Naive thymus-derived CD4-positive, alpha-beta T cell (primary cell): ENCODE data around the gene CLEC4E. TPM values are rescaled to one million over a fixed set of nuclear protein-coding genes. Genes with fewer than 3 reads are reported as not detected.
"Not testable (repeated sequence)": the region's sequence is repeated elsewhere in the genome, so short reads cannot be mapped to it uniquely, and the experiment has no call there.

Source experiments
- ATAC-seq: fragments of 150-1000 bp; cut with Tn5 transposase; 2 replicates; pipeline ENCODE4 v1.10.0; 2021; ENCODE audit warnings: mild to moderate bottlenecking, moderate library complexity
- CTCF ChIA-PET: fragments of 350-600 bp; sonication (Branson Sonifier 250); formaldehyde crosslinking; loops from one replicate; lab custom pipeline; 2021; ENCODE audit warnings: antibody characterized with exemption; lab: Charles Lee
- POLR2A ChIA-PET: fragments of 350-600 bp; sonication (Branson Sonifier 250); formaldehyde crosslinking; loops from one replicate; lab custom pipeline; 2021; ENCODE audit warnings: antibody characterized with exemption, inconsistent platforms; lab: Charles Lee
- DNase-seq, 9 donors: peaks; one replicate each; pipeline versions ENCODE4 v3.0.0 to v3.0.0-alpha.2; 2020 to 2022; ENCODE audit warnings: mixed read lengths in 1 of 9
- H3K27ac ChIP-seq: one replicate; pipeline ENCODE4 v1.7.0; 2013; ENCODE audit warnings: mild to moderate bottlenecking, low read depth, low read length, moderate library complexity
- H3K27me3 ChIP-seq, 2 donors: one replicate each; pipeline ENCODE4 v1.7.0; 2013; ENCODE audit warnings: low read length in 2 of 2, mild to moderate bottlenecking in 2 of 2, moderate library complexity in 2 of 2; ENCODE audit not compliant: control insufficient read depth in 2 of 2, insufficient read depth in 2 of 2
- H3K36me3 ChIP-seq, 3 experiments: 1 replicate in 2 of 3; 2 replicates in 1 of 3; pipeline ENCODE4 v1.7.0; 2013; ENCODE audit warnings: low read length in 3 of 3, mild to moderate bottlenecking in 3 of 3, moderate library complexity in 1 of 3; ENCODE audit not compliant: insufficient read depth in 3 of 3, control insufficient read depth in 2 of 3
- H3K4me1 ChIP-seq, 2 donors: one replicate each; pipeline ENCODE4 v1.7.0; 2013; ENCODE audit warnings: low read length in 2 of 2, mild to moderate bottlenecking in 2 of 2, moderate library complexity in 1 of 2; ENCODE audit not compliant: control insufficient read depth in 2 of 2, insufficient read depth in 2 of 2
- H3K4me3 ChIP-seq: 2 replicates; pipeline ENCODE4 v1.7.0; 2013; ENCODE audit warnings: mild to moderate bottlenecking, low read length
- H3K9me3 ChIP-seq, 3 experiments: 1 replicate in 2 of 3; 2 replicates in 1 of 3; pipeline ENCODE4 v1.7.0; 2013; ENCODE audit warnings: low read length in 3 of 3; ENCODE audit not compliant: control insufficient read depth in 2 of 3
- H3K27ac Mint-ChIP-seq, 9 donors: one replicate each; pipeline ENCODE4 v1.8.0; 2020 to 2022; ENCODE audit warnings: mixed read lengths in 9 of 9, mild to moderate bottlenecking in 8 of 9, moderate library complexity in 5 of 9, inconsistent platforms in 2 of 9
- H3K27me3 Mint-ChIP-seq, 5 donors: one replicate each; pipeline ENCODE4 v1.8.0; 2021 to 2022; ENCODE audit warnings: mixed read lengths in 5 of 5, mild to moderate bottlenecking in 1 of 5
- H3K36me3 Mint-ChIP-seq, 5 donors: one replicate each; pipeline ENCODE4 v1.8.0; 2020 to 2022; ENCODE audit warnings: mixed read lengths in 5 of 5, mild to moderate bottlenecking in 3 of 5, inconsistent platforms in 1 of 5
- H3K4me1 Mint-ChIP-seq, 7 donors: one replicate each; pipeline ENCODE4 v1.8.0; 2020 to 2022; ENCODE audit warnings: mixed read lengths in 7 of 7, mild to moderate bottlenecking in 3 of 7, inconsistent platforms in 1 of 7
- H3K4me3 Mint-ChIP-seq, 10 donors: one replicate each; pipeline ENCODE4 v1.8.0; 2020 to 2022; ENCODE audit warnings: mild to moderate bottlenecking in 10 of 10, mixed read lengths in 10 of 10, moderate library complexity in 6 of 10, inconsistent platforms in 2 of 10
- H3K9me3 Mint-ChIP-seq, 11 donors: one replicate each; pipeline ENCODE4 v1.8.0; 2020 to 2022; ENCODE audit warnings: mixed read lengths in 11 of 11, mild to moderate bottlenecking in 4 of 11, inconsistent platforms in 1 of 11, moderate library complexity in 1 of 11
- intact Hi-C, 2 donors: fragments of 100-400 bp; cut with micrococcal nuclease; formaldehyde crosslinking; loops; one replicate each; pipeline ENCODE4 v1.15.1; 2023
- polyA plus RNA-seq, 2 donors: library from polyadenylated mRNA; unstranded; fragments of 300-500 nt; fragmentation: Illumina TruSeq; gene quantifications; one replicate each; pipeline ENCODE4 v1.2.3, GENCODE V29; 2021
- total RNA-seq, 6 experiments: library from RNA in 5 of 6; stranded (reverse) in 5 of 6; gene quantifications; 1 replicate in 5 of 6; 2 replicates in 1 of 6; pipeline ENCODE4 v1.2.3 and lab custom pipeline; 2021 to 2026

CLEC4E gene
- total and polyA plus RNA-seq, 7 experiments from 2014 or later, result 5.4 to 19.2 TPM; not detected in 5

DNA sequence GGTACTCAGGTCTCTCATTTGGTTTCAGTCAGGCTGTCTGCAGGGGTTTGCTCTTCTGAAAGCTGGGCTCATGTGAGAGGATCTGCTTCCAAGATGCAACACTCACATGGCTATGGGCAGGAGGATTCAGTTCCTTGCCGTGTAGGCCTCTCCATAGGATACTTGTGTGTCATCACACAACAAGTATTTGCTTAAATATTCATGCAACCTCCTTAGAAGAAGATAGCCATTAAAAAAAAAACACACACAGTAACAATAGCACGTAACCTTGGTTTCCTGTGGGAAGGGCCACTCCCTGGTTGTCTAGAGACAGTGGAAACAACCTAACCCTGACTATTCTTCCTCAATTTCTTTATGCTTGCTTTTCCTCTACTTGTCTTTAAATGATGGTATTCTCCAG is 31.8 kb upstream of the CLEC4E start:
- CTCF ChIA-PET, result no interaction called here
- Histone ChIP-seq H3K36me3 (no peaks in the 10 kb centered on the region), H3K4me3 (no peak overlapping the region), H3K9me3 (peaks cover 0 to 4% (median 0%) of the 10 kb centered on the region in 3 experiments), H3K27me3 (no peaks in the 10 kb centered on the region), H3K4me1 (peaks cover 0 to 5% of the 10 kb centered on the region in 2 donors), H3K27ac (no peak overlapping the region)
- Mint-ChIP-seq H3K27me3 (peaks cover 0 to 8% (median 0%) of the 10 kb centered on the region in 5 donors), H3K27ac (peak overlapping the region in 3 of 9 donors; percentile 10 to 73 (median 68)), H3K9me3 (peaks cover 0 to under 1% (median 0%) of the 10 kb centered on the region in 11 donors), H3K4me3 (peak overlapping the region in 3 of 10 donors; percentile 6 to 54 (median 46)), H3K36me3 (no peaks in the 10 kb centered on the region), H3K4me1 (peaks cover 8 to 13% (median 11%) of the 10 kb centered on the region in 7 donors)
- ATAC-seq, result peak; percentile 86
- intact Hi-C loops, result no loop called here
- DNase-seq, result peak in 4 of 9 donors; percentile 1 to 5 (median 4)
- POLR2A ChIA-PET, result no interaction called here

DNA sequence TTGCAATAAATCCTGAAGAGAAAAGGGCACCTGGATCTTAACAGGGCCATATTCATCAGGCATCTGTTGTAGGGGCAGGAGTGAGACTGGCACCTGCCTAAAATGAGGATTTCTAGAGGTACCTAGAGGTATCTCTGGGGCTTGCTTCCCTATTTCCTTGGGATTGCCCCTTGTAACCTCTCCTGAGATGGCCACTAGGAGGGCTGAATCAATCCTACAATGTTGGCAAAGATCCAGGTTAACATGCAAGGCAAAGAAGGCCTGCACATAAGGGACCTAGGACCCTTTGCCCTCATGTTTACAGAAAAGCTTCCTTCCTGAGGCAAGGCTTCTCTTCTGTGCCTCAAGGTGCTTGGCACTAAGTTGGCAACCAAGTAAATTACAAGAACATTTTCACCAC is 25.8 kb upstream of the CLEC4E start:
- Mint-ChIP-seq H3K9me3 (peaks cover 0 to 31% (median 9%) of the 10 kb centered on the region in 11 donors), H3K4me3 (no peak overlapping the region), H3K27ac (no peak overlapping the region), H3K27me3 (peaks cover 3 to 8% (median 4%) of the 10 kb centered on the region in 5 donors), H3K4me1 (no peaks in the 10 kb centered on the region), H3K36me3 (peaks cover 0 to 10% (median 0%) of the 10 kb centered on the region in 5 donors)
- DNase-seq (no peak), ATAC-seq (no peak)
- H3K4me3 ChIP-seq, result no peak overlapping the region
- H3K27ac ChIP-seq, result no peak overlapping the region
- H3K9me3 ChIP-seq, result peaks cover 0 to 6% (median 0%) of the 10 kb centered on the region in 3 experiments
- H3K27me3 ChIP-seq, result peaks cover 0 to 4% of the 10 kb centered on the region in 2 donors
- ChIA-PET CTCF (no interaction called here), POLR2A (no interaction called here)
- intact Hi-C loops, result no loop called here
- H3K36me3 ChIP-seq, result no peaks in the 10 kb centered on the region
- no peaks in the 10 kb centered on the region for H3K4me1 ChIP-seq

DNA sequence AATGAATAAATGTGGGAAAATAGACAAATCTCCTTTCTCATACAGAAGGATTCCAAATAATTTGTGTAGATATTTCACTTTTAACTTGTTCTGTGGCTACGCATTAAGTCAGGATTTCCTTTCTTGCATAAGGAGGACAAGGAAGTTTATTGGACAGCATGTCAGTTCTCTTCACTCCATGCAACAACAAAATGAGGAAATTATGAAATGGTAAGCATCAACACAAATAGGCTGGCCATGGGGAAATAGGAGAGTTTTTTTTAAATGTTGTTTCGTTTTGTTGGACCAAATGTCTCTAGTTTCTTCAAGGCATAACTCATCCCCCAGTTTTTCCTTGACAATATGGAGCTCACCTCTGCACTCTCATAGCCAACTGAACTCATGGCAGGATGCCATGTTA is 25.3 kb upstream of the CLEC4E start:
- H3K4me1 Mint-ChIP-seq, H3K36me3 ChIP-seq, H3K9me3 ChIP-seq, H3K27me3 ChIP-seq, H3K4me1 ChIP-seq, H3K27ac Mint-ChIP-seq, POLR2A ChIA-PET, H3K4me3 ChIP-seq, H3K27ac ChIP-seq, DNase-seq, H3K27me3 Mint-ChIP-seq, H3K4me3 Mint-ChIP-seq, intact Hi-C loops, CTCF ChIA-PET: not testable (repeated sequence)
- peaks cover 0 to 10% (median 0%) of the 10 kb centered on the region in 5 donors for H3K36me3 Mint-ChIP-seq
- peak; percentile 54 for ATAC-seq
- peaks cover 0 to 36% (median 9%) of the 10 kb centered on the region in 11 donors for H3K9me3 Mint-ChIP-seq

DNA sequence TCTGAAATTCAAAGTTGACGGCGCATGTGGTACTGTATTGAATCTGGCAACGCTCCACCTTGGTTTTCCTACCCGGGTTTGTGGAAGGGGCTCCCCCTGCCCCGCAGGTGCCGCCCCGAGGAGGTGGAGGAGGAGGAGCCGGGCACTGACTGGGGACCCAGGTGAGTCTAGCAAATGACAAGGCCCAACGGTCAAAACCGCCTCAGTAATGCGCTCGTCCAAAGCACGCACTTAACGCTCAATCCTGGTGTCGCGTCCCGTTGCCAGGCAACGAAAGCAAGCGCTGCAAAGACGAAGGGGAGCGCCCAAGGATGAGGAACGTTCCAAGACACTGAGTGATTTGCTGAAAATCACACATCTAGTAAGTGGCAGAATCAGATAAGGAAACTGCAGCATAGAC is 24.0 kb upstream of the CLEC4E start:
- ATAC-seq, result no peak

DNA sequence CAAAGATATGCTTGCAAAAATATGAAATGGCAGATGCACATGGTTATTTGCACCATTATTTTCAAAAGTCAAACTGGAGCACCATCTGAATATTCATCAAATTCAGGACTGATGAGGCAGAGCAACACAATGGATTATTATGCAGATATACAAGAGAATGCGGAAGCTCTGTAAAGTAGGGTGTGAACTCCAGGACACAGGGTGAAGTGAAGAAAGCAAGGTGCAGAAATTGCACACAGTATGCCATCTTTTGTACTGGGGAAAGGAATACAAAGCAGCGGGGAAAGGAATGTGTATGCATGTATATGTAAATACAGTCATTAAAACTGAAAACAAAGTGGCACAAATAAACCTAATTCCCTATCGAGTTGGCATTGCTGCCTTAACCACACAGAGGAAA is 22.7 kb upstream of the CLEC4E start:
- no peak overlapping the region for H3K27ac ChIP-seq
- Mint-ChIP-seq H3K4me1 (no peaks in the 10 kb centered on the region), H3K27me3 (peaks cover 3 to 17% (median 6%) of the 10 kb centered on the region in 5 donors), H3K4me3 (no peak overlapping the region), H3K36me3 (peaks cover 0 to 10% (median 0%) of the 10 kb centered on the region in 5 donors), H3K27ac (no peak overlapping the region), H3K9me3 (peaks cover 0 to 41% (median 9%) of the 10 kb centered on the region in 11 donors)
- no peaks in the 10 kb centered on the region for H3K4me1 ChIP-seq
- peaks cover 0 to 6% (median 0%) of the 10 kb centered on the region in 3 experiments for H3K9me3 ChIP-seq
- POLR2A ChIA-PET, result no interaction called here
- ATAC-seq (no peak), DNase-seq (no peak)
- CTCF ChIA-PET, result no interaction called here
- no peak overlapping the region for H3K4me3 ChIP-seq
- intact Hi-C loops, result no loop called here
- no peaks in the 10 kb centered on the region for H3K36me3 ChIP-seq
- peaks cover 0 to 4% of the 10 kb centered on the region in 2 donors for H3K27me3 ChIP-seq

More for the DNA sequence above, 24.0 kb upstream of the CLEC4E start:
- H3K27ac Mint-ChIP-seq, result no peak overlapping the region
- Histone ChIP-seq H3K27ac (no peak overlapping the region), H3K27me3 (peaks cover 0 to 4% of the 10 kb centered on the region in 2 donors), H3K9me3 (peaks cover 0 to 6% (median 0%) of the 10 kb centered on the region in 3 experiments), H3K36me3 (no peaks in the 10 kb centered on the region), H3K4me3 (no peak overlapping the region), H3K4me1 (no peaks in the 10 kb centered on the region)
- peaks cover 3 to 17% (median 6%) of the 10 kb centered on the region in 5 donors for H3K27me3 Mint-ChIP-seq
- DNase-seq, result no peak
- peaks cover 0 to 10% (median 0%) of the 10 kb centered on the region in 5 donors for H3K36me3 Mint-ChIP-seq
- ChIA-PET CTCF (interaction anchor here (0.6 kb wide), 1 partner anchor 1357 kb away, joined by 4 read pairs; no protein-coding TSS in a partner anchor), POLR2A (no interaction called here)
- no peaks in the 10 kb centered on the region for H3K4me1 Mint-ChIP-seq
- H3K4me3 Mint-ChIP-seq, result no peak overlapping the region
- intact Hi-C loops, result no loop called here
- H3K9me3 Mint-ChIP-seq, result peaks cover 0 to 41% (median 9%) of the 10 kb centered on the region in 11 donors

DNA sequence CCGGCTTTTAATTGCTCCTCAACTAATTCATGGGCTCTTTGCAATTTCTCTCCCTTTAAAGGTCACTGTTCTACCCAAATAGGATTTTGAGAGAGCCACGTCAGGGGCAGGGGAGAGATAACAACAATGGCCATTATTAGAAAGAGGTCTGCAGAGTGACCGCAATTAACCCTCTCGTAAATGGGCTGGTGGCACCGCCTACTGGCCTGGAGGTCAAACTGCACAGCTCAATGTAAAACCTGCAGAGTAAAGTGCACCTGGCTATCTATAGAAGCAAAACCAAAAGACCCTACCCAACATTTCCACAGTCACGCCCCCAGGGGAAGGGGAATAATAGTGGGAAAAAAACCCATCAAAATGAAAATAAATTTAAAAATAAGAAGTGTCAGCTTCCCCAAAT is 21.6 kb upstream of the CLEC4E start:
- no peaks in the 10 kb centered on the region for H3K9me3 ChIP-seq
- Mint-ChIP-seq H3K27me3 (peaks cover 4 to 17% (median 7%) of the 10 kb centered on the region in 5 donors), H3K4me1 (no peaks in the 10 kb centered on the region), H3K27ac (no peak overlapping the region), H3K36me3 (peaks cover 0 to 10% (median 0%) of the 10 kb centered on the region in 5 donors), H3K4me3 (no peak overlapping the region), H3K9me3 (peaks cover 0 to 39% (median 9%) of the 10 kb centered on the region in 11 donors)
- H3K4me1 ChIP-seq, result no peaks in the 10 kb centered on the region
- no peak overlapping the region for H3K27ac ChIP-seq
- no peak for DNase-seq
- POLR2A ChIA-PET, result no interaction called here
- no peak for ATAC-seq
- no peaks in the 10 kb centered on the region for H3K36me3 ChIP-seq
- H3K27me3 ChIP-seq, result peaks cover 0 to 4% of the 10 kb centered on the region in 2 donors
- H3K4me3 ChIP-seq, result no peak overlapping the region
- CTCF ChIA-PET, result no interaction called here
- intact Hi-C loops, result no loop called here

DNA sequence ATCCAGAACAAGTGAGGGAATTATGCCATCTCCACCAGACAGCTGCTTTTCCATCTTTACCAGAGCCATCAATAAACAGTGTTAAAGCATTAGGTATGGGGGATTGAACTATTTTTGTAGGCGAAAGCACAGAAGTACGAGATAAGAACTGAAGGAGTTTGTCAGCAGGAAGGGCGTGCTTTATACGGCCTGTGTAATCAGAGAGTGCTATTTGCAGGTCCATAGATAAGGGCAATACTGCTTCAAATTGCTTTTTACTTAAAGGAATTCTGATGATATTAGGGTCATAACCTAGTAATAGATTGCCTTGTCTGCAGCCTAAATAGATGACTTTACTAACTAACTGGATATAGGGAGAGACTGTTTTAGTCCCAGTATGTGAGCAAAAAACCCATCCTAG is 20.3 kb upstream of the CLEC4E start:
- ATAC-seq (no peak), DNase-seq (no peak)
- ChIA-PET CTCF (no interaction called here), POLR2A (no interaction called here)
- intact Hi-C loops, result no loop called here
- Histone ChIP-seq H3K9me3 (no peaks in the 10 kb centered on the region), H3K27me3 (peaks cover 0 to 4% of the 10 kb centered on the region in 2 donors), H3K36me3 (no peaks in the 10 kb centered on the region), H3K27ac (no peak overlapping the region), H3K4me1 (no peaks in the 10 kb centered on the region), H3K4me3 (no peak overlapping the region)
- no peaks in the 10 kb centered on the region for H3K4me1 Mint-ChIP-seq
- H3K27ac Mint-ChIP-seq, result no peak overlapping the region
- H3K4me3 Mint-ChIP-seq, result no peak overlapping the region
- peaks cover 0 to 10% (median 0%) of the 10 kb centered on the region in 5 donors for H3K36me3 Mint-ChIP-seq
- peaks cover 0 to 35% (median 5%) of the 10 kb centered on the region in 11 donors for H3K9me3 Mint-ChIP-seq
- peaks cover 4 to 14% (median 10%) of the 10 kb centered on the region in 5 donors for H3K27me3 Mint-ChIP-seq
